ENCODE results near the gene SHANK1. TPM values are rescaled to one million over a fixed set of nuclear protein-coding genes. Genes with fewer than 3 reads are reported as not detected.

The SHANK1 gene
- total RNA-seq, 1 donor, result 7.8 TPM

DNA sequence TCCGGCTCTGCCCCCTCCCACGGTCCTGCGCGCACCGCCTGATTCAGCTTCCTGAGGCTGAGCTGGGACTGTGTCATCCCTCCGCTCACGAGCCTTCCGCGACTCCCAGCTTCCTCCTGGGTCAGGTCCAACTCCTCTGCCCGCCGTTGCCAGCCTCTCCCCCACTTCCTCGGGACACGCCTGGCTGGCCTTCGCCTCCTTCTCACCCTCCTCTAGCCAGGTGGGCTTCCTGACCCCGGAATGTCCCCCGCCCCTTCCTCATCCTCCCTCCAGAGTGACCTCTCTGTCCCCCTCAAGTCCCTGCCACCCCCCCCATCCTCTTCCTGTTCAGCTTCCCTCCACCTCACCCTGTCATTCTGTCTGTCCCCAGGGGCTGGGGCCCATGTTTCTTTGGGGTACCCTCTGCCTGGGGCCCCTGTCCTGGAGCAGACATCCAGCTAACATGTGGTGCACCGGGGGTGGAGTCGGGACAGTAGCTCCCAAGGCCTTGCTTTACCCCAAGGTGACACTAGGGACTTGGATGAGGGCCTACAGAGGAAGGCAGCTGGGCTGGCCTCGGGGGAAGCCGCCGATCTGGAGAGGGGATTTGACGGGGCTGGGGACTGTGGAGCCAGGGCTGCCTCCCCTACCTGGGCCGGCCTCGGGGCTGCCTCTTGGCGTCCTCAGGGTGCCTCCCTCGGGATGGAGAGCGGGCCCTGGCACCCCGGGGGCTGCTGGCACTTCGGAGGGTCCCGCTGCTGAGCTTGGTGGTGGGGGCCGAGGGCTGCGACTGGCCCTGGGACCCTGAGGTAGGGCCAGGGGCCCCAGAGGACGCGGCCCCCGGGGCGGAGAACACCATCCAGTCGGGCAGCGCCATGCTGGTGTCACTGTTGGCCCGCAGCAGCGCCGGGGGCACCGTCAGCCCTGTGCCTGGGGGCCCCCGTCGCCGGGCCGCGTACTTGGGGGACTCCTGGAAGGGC lies 16.5 kb downstream of the SHANK1 start:
- no peak for DNase-seq (ENCODE audit: low read depth)
- TF ChIP-seq, protein P1, sequence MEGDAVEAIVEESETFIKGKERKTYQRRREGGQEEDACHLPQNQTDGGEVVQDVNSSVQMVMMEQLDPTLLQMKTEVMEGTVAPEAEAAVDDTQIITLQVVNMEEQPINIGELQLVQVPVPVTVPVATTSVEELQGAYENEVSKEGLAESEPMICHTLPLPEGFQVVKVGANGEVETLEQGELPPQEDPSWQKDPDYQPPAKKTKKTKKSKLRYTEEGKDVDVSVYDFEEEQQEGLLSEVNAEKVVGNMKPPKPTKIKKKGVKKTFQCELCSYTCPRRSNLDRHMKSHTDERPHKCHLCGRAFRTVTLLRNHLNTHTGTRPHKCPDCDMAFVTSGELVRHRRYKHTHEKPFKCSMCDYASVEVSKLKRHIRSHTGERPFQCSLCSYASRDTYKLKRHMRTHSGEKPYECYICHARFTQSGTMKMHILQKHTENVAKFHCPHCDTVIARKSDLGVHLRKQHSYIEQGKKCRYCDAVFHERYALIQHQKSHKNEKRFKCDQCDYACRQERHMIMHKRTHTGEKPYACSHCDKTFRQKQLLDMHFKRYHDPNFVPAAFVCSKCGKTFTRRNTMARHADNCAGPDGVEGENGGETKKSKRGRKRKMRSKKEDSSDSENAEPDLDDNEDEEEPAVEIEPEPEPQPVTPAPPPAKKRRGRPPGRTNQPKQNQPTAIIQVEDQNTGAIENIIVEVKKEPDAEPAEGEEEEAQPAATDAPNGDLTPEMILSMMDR (IDR thresholded peaks at IDR 0.05; ENCODE audit: insufficient read depth, low read depth, low read length), result no peak
- no peak overlapping the region for H3K4me3 ChIP-seq (ENCODE audit: low read depth, low read length)

- H3K4me3 ChIP-seq (ENCODE audit: low read depth, low read length), result no peak overlapping the region
- TF ChIP-seq, protein P1 (IDR thresholded peaks at IDR 0.05; ENCODE audit: insufficient read depth, low read depth, low read length), result no peak
- DNase-seq (ENCODE audit: low read depth), result no peak
Observed at GRCh38 chr19:50702158-50702870, 17.3 kb downstream of the SHANK1 start.

GRCh38 chr19:50701367-50701985 lies 18.1 kb downstream of the SHANK1 start:
- DNase-seq (ENCODE audit: low read depth), result no peak
- TF ChIP-seq, protein P1 (IDR thresholded peaks at IDR 0.05; ENCODE audit: insufficient read depth, low read depth, low read length), result no peak
- no peak overlapping the region for H3K4me3 ChIP-seq (ENCODE audit: low read depth, low read length)

DNA sequence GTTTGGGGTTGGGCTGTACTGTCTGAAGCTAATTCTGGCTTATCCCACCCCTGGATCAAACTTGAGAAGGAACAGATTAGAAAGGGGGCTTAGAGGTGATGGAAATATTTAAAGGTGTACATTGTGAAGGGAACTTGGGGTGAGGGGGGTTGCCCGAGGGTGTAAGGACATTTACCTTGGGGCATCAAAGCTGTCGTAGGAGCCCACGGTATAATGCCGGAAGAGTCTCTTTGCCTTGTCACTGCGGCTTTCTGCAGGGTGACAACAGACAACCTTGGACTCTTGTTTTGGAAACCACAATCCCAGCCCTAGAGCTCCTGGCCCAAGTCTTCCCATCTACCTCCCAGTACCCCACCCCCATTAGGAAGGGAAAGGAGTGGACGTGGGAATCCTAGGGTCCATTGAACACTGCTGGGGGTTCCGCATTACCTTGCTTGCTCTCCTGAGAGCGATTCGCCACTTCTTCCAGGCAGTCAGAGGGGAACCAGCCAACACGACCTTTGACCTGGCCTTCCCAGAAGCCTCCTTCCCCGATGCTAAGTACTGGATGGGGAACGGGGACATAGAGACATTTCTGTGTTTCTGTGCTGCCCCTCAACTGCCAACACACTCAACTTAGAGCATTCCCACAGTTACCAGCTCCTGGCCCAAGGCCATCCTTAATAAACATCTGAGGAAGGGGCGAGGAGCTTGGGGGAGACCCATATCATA lies 22.0 kb downstream of the SHANK1 start:
- TF ChIP-seq, protein P1 (IDR thresholded peaks at IDR 0.05; ENCODE audit: insufficient read depth, low read depth, low read length), result no peak
- DNase-seq (ENCODE audit: low read depth), result no peak
- no peak overlapping the region for H3K4me3 ChIP-seq (ENCODE audit: low read depth, low read length)

DNA sequence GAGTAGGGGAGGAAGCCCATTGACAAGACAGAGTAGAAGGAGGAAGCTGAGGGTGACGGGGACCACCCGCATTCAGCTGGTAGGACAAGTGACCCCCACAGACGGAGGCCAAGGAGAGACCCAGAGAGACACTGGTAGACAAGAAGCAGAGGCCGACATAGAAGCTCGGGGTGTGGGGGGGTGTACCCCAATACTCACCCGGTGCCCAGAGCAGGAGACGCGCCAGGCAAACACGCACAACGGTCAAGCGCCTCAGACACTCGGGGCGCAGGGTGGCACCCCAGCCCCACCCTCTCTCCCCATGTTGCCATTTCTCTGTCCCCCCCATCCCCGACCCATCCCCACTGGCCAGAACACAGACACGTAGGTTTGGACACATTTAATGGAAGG lies 23.5 kb downstream of the SHANK1 start:
- no peak for DNase-seq (ENCODE audit: low read depth)
- TF ChIP-seq, protein P1 (IDR thresholded peaks at IDR 0.05; ENCODE audit: insufficient read depth, low read depth, low read length), result no peak
- H3K4me3 ChIP-seq (ENCODE audit: low read depth, low read length), result no peak overlapping the region
